IMR-90 (cell line): ENCODE measurements around the gene CDKL1. TPM values are rescaled to one million over a fixed set of nuclear protein-coding genes. Genes with fewer than 3 reads are reported as not detected.

ENCODE experiments used
- ATAC-seq: fragments of 200-7000 bp; cut with Tn5 transposase; 2 replicates; pipeline ENCODE4 v1.9.1; 2020; ENCODE audit warnings: low read depth, mild to moderate bottlenecking, moderate library complexity
- BruUV-seq: library from RNA; stranded (reverse); fragments of 400-500 nt; replicated peaks from 2 replicates; lab custom pipeline; 2021; lab: Mats Ljungman, UMichigan
- CTCF ChIA-PET: fragments of 300-600 bp; formaldehyde crosslinking; extraction: SDS; loops from one replicate; lab custom pipeline; 2021; ENCODE audit warnings: antibody characterized with exemption; lab: Yijun Ruan, JAX
- POLR2A ChIA-PET: fragments of 300-600 bp; sonication (Branson Sonifier 250); formaldehyde crosslinking; loops from one replicate; lab custom pipeline; 2022; ENCODE audit warnings: antibody characterized with exemption; ENCODE audit not compliant: unreplicated experiment; lab: Charles Lee
- DNase-seq: peaks from one replicate; pipeline ENCODE4 v3.0.0; 2013
- H2AFZ ChIP-seq: replicated peaks from 2 replicates; pipeline ENCODE3; 2013; ENCODE audit warnings: low read length, mild to moderate bottlenecking; ENCODE audit not compliant: poor library complexity
- H2AK5ac ChIP-seq: 2 replicates; pipeline ENCODE4 v1.6.1; 2013; ENCODE audit warnings: low read depth, low read length, inconsistent platforms
- H2AK9ac ChIP-seq: replicated peaks from 2 replicates; pipeline ENCODE3; 2013; ENCODE audit warnings: mild to moderate bottlenecking, low read depth, low read length, moderate library complexity; ENCODE audit not compliant: poor library complexity
- H2BK120ac ChIP-seq: 2 replicates; pipeline ENCODE4 v1.6.1; 2013; ENCODE audit warnings: low read depth, low read length, inconsistent platforms
- H2BK15ac ChIP-seq: 3 replicates; pipeline ENCODE4 v1.6.1; 2013; ENCODE audit warnings: low read depth, low read length, inconsistent platforms
- H2BK20ac ChIP-seq: 2 replicates; pipeline ENCODE4 v1.6.1; 2013; ENCODE audit warnings: low read depth, mild to moderate bottlenecking, inconsistent platforms, low read length, moderate library complexity
- H2BK5ac ChIP-seq: 2 replicates; pipeline ENCODE4 v1.6.1; 2013; ENCODE audit warnings: mild to moderate bottlenecking, low read depth, low read length, inconsistent platforms; ENCODE audit not compliant: poor library complexity, severe bottlenecking
- H3K14ac ChIP-seq: replicated peaks from 2 replicates; pipeline ENCODE4 v1.6.1; 2013; ENCODE audit warnings: low read depth, low read length, inconsistent platforms
- H3K18ac ChIP-seq: 2 replicates; pipeline ENCODE4 v1.6.1; 2013; ENCODE audit warnings: low read depth, low read length, control low read depth
- H3K23ac ChIP-seq: 2 replicates; pipeline ENCODE4 v1.6.1; 2013; ENCODE audit warnings: low read depth, low read length, inconsistent platforms
- H3K27ac ChIP-seq: 2 replicates; pipeline ENCODE4 v1.5.1; 2013; ENCODE audit warnings: mild to moderate bottlenecking, control low read depth, low read length; ENCODE audit not compliant: insufficient read depth
- H3K27me3 ChIP-seq: 2 replicates; pipeline ENCODE4 v1.6.1; 2013; ENCODE audit warnings: low read length; ENCODE audit not compliant: control insufficient read depth, insufficient read depth
- H3K36me3 ChIP-seq: 2 replicates; pipeline ENCODE4 v1.6.1; 2013; ENCODE audit warnings: low read length, mixed read lengths; ENCODE audit not compliant: control insufficient read depth, insufficient read depth
- H3K4ac ChIP-seq: 2 replicates; pipeline ENCODE4 v1.6.1; 2013; ENCODE audit warnings: low read depth, low read length, inconsistent platforms
- H3K4me1 ChIP-seq: 2 replicates; pipeline ENCODE4 v1.6.1; 2013; ENCODE audit warnings: low read length, mixed read lengths; ENCODE audit not compliant: control insufficient read depth, insufficient read depth
- H3K4me2 ChIP-seq: 2 replicates; pipeline ENCODE4 v1.6.1; 2013; ENCODE audit warnings: low read depth, mild to moderate bottlenecking, control low read depth, low read length, moderate library complexity
- H3K4me3 ChIP-seq: 2 replicates; pipeline ENCODE4 v1.5.1; 2013; ENCODE audit warnings: low read depth, mild to moderate bottlenecking, control low read depth, low read length, moderate library complexity; ENCODE audit not compliant: insufficient read depth
- H3K56ac ChIP-seq: 2 replicates; pipeline ENCODE4 v1.6.1; 2013; ENCODE audit warnings: low read length, inconsistent platforms; ENCODE audit not compliant: insufficient read depth; ENCODE audit errors: extremely low read depth
- H3K79me1 ChIP-seq, 2 experiments: 2 replicates each; pipeline ENCODE4 v1.6.1; 2013; ENCODE audit warnings: low read length in 2 of 2, inconsistent platforms in 1 of 2, low read depth in 1 of 2
- H3K9ac ChIP-seq: 2 replicates; pipeline ENCODE4 v1.6.1; 2013; ENCODE audit warnings: low read depth, low read length, control low read depth
- H3K9me1 ChIP-seq: 2 replicates; pipeline ENCODE4 v1.6.1; 2013; ENCODE audit warnings: low read length, inconsistent platforms; ENCODE audit not compliant: insufficient read depth
- H3K9me3 ChIP-seq: 2 replicates; pipeline ENCODE4 v1.6.1; 2013; ENCODE audit warnings: low read length; ENCODE audit not compliant: control insufficient read depth, insufficient read depth
- H4K20me1 ChIP-seq: 2 replicates; pipeline ENCODE4 v1.6.1; 2013; ENCODE audit warnings: low read length, inconsistent platforms; ENCODE audit not compliant: insufficient read depth
- H4K5ac ChIP-seq: 2 replicates; pipeline ENCODE4 v1.6.1; 2013; ENCODE audit warnings: mild to moderate bottlenecking, low read depth, low read length, control low read depth
- H4K8ac ChIP-seq, 2 experiments: 2 replicates each; pipeline ENCODE4 v1.6.1; 2013; ENCODE audit warnings: low read depth in 2 of 2, low read length in 2 of 2, control low read depth in 1 of 2, inconsistent platforms in 1 of 2
- H4K91ac ChIP-seq: 2 replicates; pipeline ENCODE4 v1.6.1; 2013; ENCODE audit warnings: low read depth, low read length, inconsistent platforms; ENCODE audit not compliant: insufficient read depth
- FOS ChIP-seq: fragments of 150-350 bp; IDR thresholded peaks from 2 replicates; pipeline ENCODE4 v1.6.1; 2016; ENCODE audit warnings: low read depth, low read length
- MAFK ChIP-seq: IDR thresholded peaks from 2 replicates; pipeline ENCODE4 v1.6.1; 2012; ENCODE audit warnings: low read depth, low read length, improper control_type of control experiment
- RAD21 ChIP-seq: IDR thresholded peaks from 2 replicates; pipeline ENCODE4 v1.6.1; 2012; ENCODE audit warnings: low read length, improper control_type of control experiment
- dilution Hi-C: fragments of 300-500 bp; cut with HindIII; formaldehyde crosslinking; loops from one replicate; pipeline ENCODE4 v1.14.3; 2018; ENCODE audit warnings: low sequenced_read_pairs; ENCODE audit not compliant: unreplicated experiment
- in situ Hi-C: fragments of 300-500 bp; cut with MboI; formaldehyde crosslinking; loops from 3 replicates; pipeline ENCODE4 v1.14.3; 2019; ENCODE audit warnings: low sequenced_read_pairs, inconsistent platforms, mixed read lengths
- intact Hi-C: fragments of 100-400 bp; cut with micrococcal nuclease; formaldehyde crosslinking; loops from 2 replicates; pipeline ENCODE4 v1.10.0; 2022
- polyA plus RNA-seq, 3 experiments: library from polyadenylated mRNA; depleted of rRNA; stranded (reverse); fragments of >200 nt; gene quantifications; 2 replicates each; pipeline ENCODE4 v1.2.3, GENCODE V29; 2012; ENCODE audit warnings: low replicate concordance in 1 of 3
- total RNA-seq: library from RNA; depleted of rRNA; stranded (reverse); fragments of >200 nt; gene quantifications from 2 replicates; pipeline ENCODE4 v1.2.3, GENCODE V29; 2012
- TF ChIP-seq, protein P1 (sequence below): fragments of 150-350 bp; IDR thresholded peaks from 2 replicates; pipeline ENCODE4 v1.6.1; 2016; ENCODE audit warnings: low read depth, mild to moderate bottlenecking, low read length, moderate library complexity, borderline replicate concordance

CDKL1 gene
- total and polyA plus RNA-seq, 2 of the 4 experiments (the other 2 are of a cell fraction), result 1.9 to 3.8 TPM

DNA sequence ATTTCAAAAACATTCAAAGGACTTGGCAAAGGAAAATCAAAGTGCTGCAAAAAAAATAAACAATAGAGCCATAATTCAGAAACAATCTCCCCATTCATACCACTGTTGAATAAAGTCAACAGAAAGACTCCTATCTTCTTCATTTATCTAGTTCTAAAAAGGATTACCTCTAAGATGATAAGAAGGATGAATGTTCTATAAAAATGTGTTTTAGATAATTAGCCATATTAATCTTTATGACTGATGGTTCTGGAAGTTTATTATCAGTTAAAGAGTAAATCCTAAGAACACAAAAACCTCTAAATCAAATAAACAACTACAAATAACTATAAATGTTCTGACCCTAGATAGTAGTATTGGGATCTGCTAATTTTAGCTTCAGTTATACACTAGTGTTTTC, 37.8 kb upstream of the CDKL1 start:
- Histone ChIP-seq H3K9me3 (no peaks in the 10 kb centered on the region), H2BK15ac (no peak overlapping the region), H3K4ac (no peak overlapping the region), H2AK5ac (no peak overlapping the region), H3K79me1 (peaks cover 5 to 11% of the 10 kb centered on the region in 2 experiments; a peak in 3 of 4 replicates), H3K36me3 (peaks cover 19% of the 10 kb centered on the region), H3K4me1 (no peaks in the 10 kb centered on the region), H2AFZ (no peak overlapping the region), H2AK9ac (no peak overlapping the region), H3K27ac (no peak overlapping the region), H3K27me3 (no peaks in the 10 kb centered on the region), H4K91ac (no peak overlapping the region), H3K4me3 (no peak overlapping the region), H3K14ac (no peak overlapping the region), H2BK5ac (no peak overlapping the region), H4K20me1 (no peaks in the 10 kb centered on the region), H3K56ac (no peak overlapping the region), H4K5ac (no peak overlapping the region), H3K9me1 (peaks cover 4% of the 10 kb centered on the region; the same call in 1 of the 2 replicates), H3K4me2 (no peak overlapping the region), H3K18ac (no peak overlapping the region), H4K8ac (no peak overlapping the region), H2BK20ac (no peak overlapping the region), H3K23ac (no peak overlapping the region), H2BK120ac (no peak overlapping the region), H3K9ac (no peak overlapping the region)
- in situ Hi-C loops (no loop called here), intact Hi-C loops (no loop called here), dilution Hi-C loops (no loop called here)
- CTCF ChIA-PET, result no interaction called here
- ATAC-seq (no peak), DNase-seq (no peak)
- TF ChIP-seq RAD21, result no peak
- no peak for TF ChIP-seq FOS
- TF ChIP-seq, protein P1, sequence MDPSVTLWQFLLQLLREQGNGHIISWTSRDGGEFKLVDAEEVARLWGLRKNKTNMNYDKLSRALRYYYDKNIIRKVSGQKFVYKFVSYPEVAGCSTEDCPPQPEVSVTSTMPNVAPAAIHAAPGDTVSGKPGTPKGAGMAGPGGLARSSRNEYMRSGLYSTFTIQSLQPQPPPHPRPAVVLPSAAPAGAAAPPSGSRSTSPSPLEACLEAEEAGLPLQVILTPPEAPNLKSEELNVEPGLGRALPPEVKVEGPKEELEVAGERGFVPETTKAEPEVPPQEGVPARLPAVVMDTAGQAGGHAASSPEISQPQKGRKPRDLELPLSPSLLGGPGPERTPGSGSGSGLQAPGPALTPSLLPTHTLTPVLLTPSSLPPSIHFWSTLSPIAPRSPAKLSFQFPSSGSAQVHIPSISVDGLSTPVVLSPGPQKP, result no peak
- TF ChIP-seq MAFK, result no peak
- POLR2A ChIA-PET, result no interaction called here
- no TSS peak for BruUV-seq
